Mesenchymal stem cell (in vitro differentiated cells and primary cell): ENCODE data around the gene CMSS1.

Experiments
- DNase-seq: peaks from one replicate; pipeline ENCODE4 v3.0.0-alpha.2; 2013
- H2AFZ ChIP-seq: one replicate; pipeline ENCODE4 v1.6.1; 2013; ENCODE audit warnings: low read depth, mild to moderate bottlenecking, control low read depth, inconsistent platforms, low read length, moderate library complexity
- H2AK5ac ChIP-seq: 2 replicates; pipeline ENCODE4 v1.6.1; 2013; ENCODE audit warnings: low read length, moderate library complexity, mild to moderate bottlenecking, inconsistent platforms; ENCODE audit not compliant: severe bottlenecking
- H2BK120ac ChIP-seq: one replicate; pipeline ENCODE4 v1.6.1; 2013; ENCODE audit warnings: low read depth, mild to moderate bottlenecking, inconsistent platforms, low read length, moderate library complexity
- H2BK12ac ChIP-seq, 2 experiments: one replicate each; pipeline ENCODE4 v1.6.1; 2013; ENCODE audit warnings: inconsistent platforms in 2 of 2, low read length in 2 of 2, mild to moderate bottlenecking in 2 of 2, moderate library complexity in 2 of 2, control low read depth in 1 of 2
- H2BK15ac ChIP-seq: one replicate; pipeline ENCODE4 v1.6.1; 2013; ENCODE audit warnings: mild to moderate bottlenecking, low read depth, inconsistent platforms; ENCODE audit not compliant: poor library complexity, severe bottlenecking
- H2BK5ac ChIP-seq: 2 replicates; pipeline ENCODE4 v1.6.1; 2013; ENCODE audit warnings: low read depth, mild to moderate bottlenecking, low read length, control low read depth, inconsistent platforms; ENCODE audit not compliant: poor library complexity, severe bottlenecking
- H3K14ac ChIP-seq, 2 experiments: one replicate each; pipeline ENCODE4 v1.6.1; 2013; ENCODE audit warnings: inconsistent platforms in 2 of 2, low read length in 2 of 2, control low read depth in 1 of 2, mild to moderate bottlenecking in 1 of 2, moderate library complexity in 1 of 2
- H3K18ac ChIP-seq, 2 experiments: one replicate each; pipeline ENCODE4 v1.6.1; 2013; ENCODE audit warnings: inconsistent platforms in 2 of 2, low read length in 2 of 2, control low read depth in 1 of 2, low read depth in 1 of 2, mild to moderate bottlenecking in 1 of 2
- H3K23ac ChIP-seq, 2 experiments: one replicate each; pipeline ENCODE4 v1.6.1; 2013; ENCODE audit warnings: inconsistent platforms in 2 of 2, low read length in 2 of 2, mild to moderate bottlenecking in 2 of 2, moderate library complexity in 2 of 2, control low read depth in 1 of 2
- H3K27ac ChIP-seq: 2 replicates; pipeline ENCODE4 v1.5.1; 2013; ENCODE audit warnings: mild to moderate bottlenecking, moderate library complexity, low read length, control low read depth, inconsistent platforms; ENCODE audit not compliant: poor library complexity, severe bottlenecking
- H3K27me3 ChIP-seq, 2 experiments: 2 replicates each; pipeline versions ENCODE4 v1.6.1 to v1.7.0; 2013; ENCODE audit warnings: low read length in 2 of 2, mild to moderate bottlenecking in 2 of 2, moderate library complexity in 2 of 2, control low read depth in 1 of 2, inconsistent platforms in 1 of 2; ENCODE audit not compliant: control insufficient read depth in 1 of 2, insufficient read depth in 1 of 2
- H3K36me3 ChIP-seq, 2 experiments: 2 replicates each; pipeline versions ENCODE4 v1.6.1 to v1.7.0; 2013; ENCODE audit warnings: low read length in 2 of 2, control low read depth in 1 of 2, inconsistent platforms in 1 of 2, low read depth in 1 of 2, mild to moderate bottlenecking in 1 of 2; ENCODE audit not compliant: insufficient read depth in 2 of 2, control insufficient read depth in 1 of 2
- H3K4ac ChIP-seq, 2 experiments: one replicate each; pipeline ENCODE4 v1.6.1; 2013; ENCODE audit warnings: inconsistent platforms in 2 of 2, low read length in 2 of 2, mild to moderate bottlenecking in 2 of 2, moderate library complexity in 2 of 2, control low read depth in 1 of 2, low read depth in 1 of 2
- H3K4me1 ChIP-seq: 2 replicates; pipeline ENCODE4 v1.6.1; 2013; ENCODE audit warnings: low read depth, low read length, control low read depth; ENCODE audit not compliant: control insufficient read depth, insufficient read depth
- H3K4me2 ChIP-seq: 2 replicates; pipeline ENCODE4 v1.6.1; 2013; ENCODE audit warnings: low read length, mild to moderate bottlenecking, inconsistent platforms; ENCODE audit not compliant: poor library complexity, severe bottlenecking
- H3K4me3 ChIP-seq, 2 experiments: 2 replicates each; pipeline versions ENCODE4 v1.5.1 to v1.7.0; 2013; ENCODE audit warnings: low read length in 2 of 2, mild to moderate bottlenecking in 2 of 2, control low read depth in 1 of 2, low read depth in 1 of 2; ENCODE audit not compliant: insufficient read depth in 1 of 2
- H3K79me1 ChIP-seq: replicated peaks from 2 replicates; pipeline ENCODE4 v1.6.1; 2013; ENCODE audit warnings: mild to moderate bottlenecking, control low read depth, low read length, inconsistent platforms; ENCODE audit not compliant: poor library complexity, severe bottlenecking
- H3K9ac ChIP-seq: 2 replicates; pipeline ENCODE4 v1.7.0; 2013; ENCODE audit warnings: mild to moderate bottlenecking, low read length, moderate library complexity
- H3K9me3 ChIP-seq: 2 replicates; pipeline ENCODE4 v1.7.0; 2013; ENCODE audit warnings: mild to moderate bottlenecking, low read length; ENCODE audit not compliant: control insufficient read depth
- H4K8ac ChIP-seq: one replicate; pipeline ENCODE4 v1.6.1; 2013; ENCODE audit warnings: inconsistent platforms, mild to moderate bottlenecking, low read length, moderate library complexity
- H4K91ac ChIP-seq: one replicate; pipeline ENCODE4 v1.6.1; 2013; ENCODE audit warnings: mild to moderate bottlenecking, low read length, inconsistent platforms
- WGBS: methylation state at CpG from one replicate; pipeline ENCODE4 v1.1.7; 2013; ENCODE audit warnings: mixed read lengths; 5-methylcytosine and 5-hydroxymethylcytosine counted together

Gene CMSS1

DNA sequence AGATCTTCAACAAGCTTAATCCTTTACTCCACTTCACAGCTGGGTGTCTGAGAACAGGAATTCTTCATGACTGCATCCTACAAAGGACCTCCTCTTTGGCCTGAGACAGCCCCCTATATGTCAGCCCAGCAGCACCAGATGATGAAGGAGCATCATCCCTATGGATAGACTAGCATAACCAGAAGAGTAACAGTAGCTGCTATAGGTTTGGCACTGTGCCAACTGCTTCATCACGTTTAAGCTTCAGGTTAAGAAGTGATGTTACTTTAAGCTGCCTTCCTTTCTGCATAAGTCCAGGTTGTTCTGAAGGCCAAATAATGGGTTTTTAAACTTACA is 50.6 kb downstream of the CMSS1 start:
- Histone ChIP-seq H2BK12ac (no peak overlapping the region), H4K8ac (no peak overlapping the region), H2BK5ac (no peak overlapping the region), H3K27me3 (no peaks in the 10 kb centered on the region), H3K9me3 (no peaks in the 10 kb centered on the region), H3K79me1 (peaks cover 2% of the 10 kb centered on the region), H3K36me3 (peaks cover 8 to 59% of the 10 kb centered on the region in 2 experiments), H3K9ac (no peak overlapping the region), H3K18ac (peak overlapping the region in 1 of 2 experiments; percentile 61), H3K23ac (no peak overlapping the region), H2BK15ac (no peak overlapping the region), H3K14ac (no peak overlapping the region), H3K4me1 (peaks cover 8% of the 10 kb centered on the region), H3K4ac (no peak overlapping the region), H2BK120ac (no peak overlapping the region), H3K4me2 (no peak overlapping the region), H2AFZ (no peak overlapping the region), H3K4me3 (no peak overlapping the region), H4K91ac (no peak overlapping the region), H2AK5ac (no peak overlapping the region), H3K27ac (peak overlapping the region; percentile 9)
- peak; percentile 50 for DNase-seq
- 33% methylated on average over 1 of the region's 1 CpG for WGBS

DNA sequence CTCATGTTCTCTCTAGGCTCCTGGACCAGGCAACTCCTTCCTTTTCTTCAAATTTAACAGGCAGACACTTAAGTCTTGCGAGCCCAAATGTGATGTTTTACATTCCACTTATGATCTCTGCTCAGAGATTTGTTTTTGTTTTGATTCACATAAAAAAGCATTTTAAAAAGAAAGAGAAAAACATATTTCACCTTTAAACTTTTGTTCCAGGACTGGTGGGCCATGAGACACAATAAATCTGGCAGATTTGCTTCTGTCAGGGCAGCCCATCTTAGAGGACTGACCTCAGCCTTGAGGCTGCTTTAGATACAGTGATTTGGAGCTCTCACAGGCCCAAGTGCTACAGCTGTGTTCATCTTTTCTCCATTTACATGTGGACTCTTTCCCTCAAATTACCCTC is 52.0 kb downstream of the CMSS1 start:
- Histone ChIP-seq H2AK5ac (no peak overlapping the region), H3K27ac (no peak overlapping the region), H3K14ac (no peak overlapping the region), H2BK120ac (no peak overlapping the region), H4K91ac (no peak overlapping the region), H3K9ac (no peak overlapping the region), H3K4me1 (peaks cover 8% of the 10 kb centered on the region), H2BK12ac (no peak overlapping the region), H3K18ac (no peak overlapping the region), H3K4me3 (no peak overlapping the region), H3K4me2 (no peak overlapping the region), H3K4ac (no peak overlapping the region), H3K9me3 (no peaks in the 10 kb centered on the region), H2BK5ac (no peak overlapping the region), H3K23ac (no peak overlapping the region), H3K36me3 (peaks cover 5 to 45% of the 10 kb centered on the region in 2 experiments), H2AFZ (no peak overlapping the region), H4K8ac (no peak overlapping the region), H3K79me1 (no peaks in the 10 kb centered on the region), H3K27me3 (no peaks in the 10 kb centered on the region), H2BK15ac (no peak overlapping the region)
- no peak for DNase-seq
- WGBS, result no CpG with 5 or more reads among the region's 1 CpG

DNA sequence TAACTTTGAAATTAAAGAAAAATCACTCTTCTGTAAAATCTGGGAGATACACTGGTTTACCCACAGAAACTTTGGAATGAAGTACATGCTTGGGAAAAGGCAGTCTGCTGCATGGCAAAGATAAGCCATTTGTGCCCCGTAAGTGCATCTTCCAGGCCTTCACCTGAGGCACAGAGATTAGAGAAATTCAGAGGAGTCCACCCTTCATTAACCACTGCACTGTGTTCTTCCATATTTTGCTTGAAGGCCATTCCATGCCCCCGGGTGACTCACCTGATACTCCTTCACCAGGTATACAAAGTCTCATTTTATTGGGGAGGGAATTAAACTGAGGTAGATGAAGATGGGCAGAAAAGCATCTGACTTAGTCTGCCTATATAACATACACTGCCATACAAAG is 53.0 kb downstream of the CMSS1 start:
- WGBS, result 100% methylated on average over 1 of the region's 2 CpGs
- Histone ChIP-seq H3K79me1 (no peaks in the 10 kb centered on the region), H3K4ac (no peak overlapping the region), H3K18ac (peak overlapping the region in 1 of 2 experiments; percentile 77), H2AFZ (no peak overlapping the region), H3K9me3 (no peaks in the 10 kb centered on the region), H2BK120ac (peak overlapping the region; percentile 43), H3K4me1 (peaks cover 8% of the 10 kb centered on the region), H2BK15ac (no peak overlapping the region), H2BK12ac (peak overlapping the region; percentile 29 to 33), H4K8ac (no peak overlapping the region), H2BK5ac (no peak overlapping the region), H3K14ac (no peak overlapping the region), H3K9ac (no peak overlapping the region), H3K4me2 (peak overlapping the region; percentile 16), H3K36me3 (peaks cover 5 to 37% of the 10 kb centered on the region in 2 experiments), H3K27ac (no peak overlapping the region), H3K4me3 (no peak overlapping the region), H2AK5ac (no peak overlapping the region), H3K27me3 (no peaks in the 10 kb centered on the region), H3K23ac (no peak overlapping the region), H4K91ac (peak overlapping the region; percentile 65)
- no peak for DNase-seq

DNA sequence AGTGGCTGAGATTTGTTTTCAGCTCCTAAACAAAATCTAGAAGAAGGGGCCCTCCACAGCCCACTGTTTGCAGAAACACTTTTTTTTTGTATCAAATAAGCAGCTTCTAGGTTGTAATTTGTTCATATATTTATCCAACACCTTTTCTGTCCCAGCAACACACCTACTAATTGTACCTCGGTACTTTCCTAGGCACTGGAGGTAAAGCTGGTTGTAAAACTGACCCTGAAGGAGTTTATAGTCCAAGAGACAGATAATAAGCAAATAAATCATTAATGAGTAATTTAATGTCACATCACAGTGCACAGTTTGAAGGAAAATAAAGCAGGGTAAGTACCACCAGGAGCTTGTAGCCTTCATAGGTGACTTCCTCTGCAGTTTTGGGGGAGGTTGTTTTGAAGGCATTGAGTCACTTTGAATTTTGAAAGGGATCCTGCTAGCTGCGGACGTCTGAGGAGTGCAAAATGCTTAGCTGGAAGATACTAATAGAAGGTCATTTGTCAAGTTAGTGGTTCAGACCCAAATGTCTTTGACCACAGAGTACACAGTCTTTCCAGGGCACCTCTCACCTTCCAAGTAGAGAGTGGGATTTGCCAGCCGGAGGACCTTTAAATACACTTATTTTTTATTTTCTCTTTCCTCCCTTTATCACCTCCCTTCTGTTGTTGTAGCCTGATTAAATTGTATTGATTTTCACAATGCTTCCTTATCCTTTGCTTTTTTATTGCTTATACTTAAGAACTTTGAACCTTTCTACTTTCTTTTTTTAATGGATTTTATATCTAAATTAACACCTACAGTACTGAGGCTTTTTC is 53.8 kb downstream of the CMSS1 start:
- WGBS, result 68% methylated on average over 2 of the region's 4 CpGs
- Histone ChIP-seq H2AK5ac (peak overlapping the region; percentile 72), H3K18ac (peak overlapping the region in 1 of 2 experiments; percentile 77), H3K9me3 (no peaks in the 10 kb centered on the region), H2AFZ (no peak overlapping the region), H3K4ac (peak overlapping the region in 1 of 2 experiments; percentile 62), H3K14ac (no peak overlapping the region), H2BK12ac (peak overlapping the region; percentile 24 to 33), H4K8ac (peak overlapping the region; percentile 13), H4K91ac (no peak overlapping the region), H3K9ac (peak overlapping the region; percentile 99), H3K4me3 (peak overlapping the region in 1 of 2 experiments; percentile 91), H3K79me1 (no peaks in the 10 kb centered on the region), H3K23ac (no peak overlapping the region), H3K4me2 (peak overlapping the region; percentile 55), H2BK15ac (no peak overlapping the region), H3K4me1 (peaks cover 8% of the 10 kb centered on the region), H3K27me3 (no peaks in the 10 kb centered on the region), H2BK5ac (no peak overlapping the region), H3K27ac (peak overlapping the region; percentile 28), H2BK120ac (no peak overlapping the region), H3K36me3 (peaks cover 5 to 35% of the 10 kb centered on the region in 2 experiments)
- DNase-seq, result no peak
